Measurements from ENCODE around the gene TCEAL3. TPM values are rescaled to one million over a fixed set of nuclear protein-coding genes. Genes with fewer than 3 reads are reported as not detected.

TCEAL3 gene
- total and polyA plus RNA-seq, 10 of the 15 experiments (the other 5 are each of a cell fraction or from before 2014, with no cell fraction given), result 0.98 to 19.0 (median 11.7) TPM

GRCh38 chrX:103560256-103560655 lies 47.5 kb upstream of the TCEAL3 start:
- no TSS peak for BruUV-seq (replicated peaks)
- H4K20me1 ChIP-seq (ENCODE audit: control insufficient read depth, insufficient read depth), result no peaks in the 10 kb centered on the region
- peak; percentile 38 for FAIRE-seq
- no peak overlapping the region for H3K27ac ChIP-seq (ENCODE audit: control insufficient read depth, insufficient read depth)
- no peak for DNase-seq (ENCODE audit: low read depth, low spot score)
- intact Hi-C loops (cut with micrococcal nuclease; ENCODE audit: unreplicated experiment) (no loop called here), in situ Hi-C loops (cut with MboI) (no loop called here)
- no peak for ATAC-seq
- no peaks in the 10 kb centered on the region for H3K27me3 ChIP-seq (replicated peaks in 1 of 2; ENCODE audit: control insufficient read depth in 2 of 2, insufficient read depth in 2 of 2, low read length in 1 of 2)
- 0% methylated on average over 1 of the region's 1 CpG for WGBS (ENCODE audit: insufficient coverage, insufficient replicate concordance, low lambda C conversion rate, missing lambda C conversion rate)
- no peak overlapping the region for H3K9ac ChIP-seq (ENCODE audit: control insufficient read depth, insufficient read depth, low read length)
- SMC1A ChIA-PET (ENCODE audit: uncharacterized antibody, unreplicated experiment), result interaction anchor here (1.3 to 1.8 kb wide), 2 partner anchors 8 to 27 kb away, joined by 4 to 6 read pairs; no protein-coding TSS in a partner anchor
- H3K36me3 ChIP-seq (ENCODE audit: control insufficient read depth in 2 of 2, insufficient read depth in 2 of 2, low read length in 1 of 2), result no peaks in the 10 kb centered on the region
- no peaks in the 10 kb centered on the region for H3K4me1 ChIP-seq (ENCODE audit: control insufficient read depth, insufficient read depth, low read length)
- no peaks in the 10 kb centered on the region for H3K79me2 ChIP-seq (ENCODE audit: control insufficient read depth, insufficient read depth, low read length)
- POLR2A ChIA-PET, result no interaction called here
- H3K4me3 ChIP-seq, result no peak overlapping the region
- H3K9me3 ChIP-seq (replicated peaks; ENCODE audit: control insufficient read depth, insufficient read depth, low read length), result no peaks in the 10 kb centered on the region
- H3K4me2 ChIP-seq (ENCODE audit: control insufficient read depth, insufficient read depth), result no peak overlapping the region
- no peak for TF ChIP-seq ZNF687 (IDR thresholded peaks at IDR 0.05)
- no peak for TF ChIP-seq ZNF622 (IDR thresholded peaks at IDR 0.05)
- no peak for TF ChIP-seq GABPA (IDR thresholded peaks at IDR 0.05; ENCODE audit: low read depth)
- no peak for TF ChIP-seq POLR2AphosphoS5 (IDR thresholded peaks at IDR 0.05; ENCODE audit: low read length)
- TF ChIP-seq TBL1XR1 (IDR thresholded peaks at IDR 0.05; ENCODE audit: low read depth, low read length), result no peak
- TF ChIP-seq SMARCA5 (IDR thresholded peaks at IDR 0.05), result no peak
- TF ChIP-seq HCFC1 (IDR thresholded peaks at IDR 0.05; ENCODE audit: low read length), result no peak
- no peak for TF ChIP-seq BHLHE40 (IDR thresholded peaks at IDR 0.05; ENCODE audit: borderline replicate concordance in 1 of 2, low read depth in 2 of 2, low read length in 1 of 2)
- no peak for TF ChIP-seq POU2F2 (IDR thresholded peaks at IDR 0.05; ENCODE audit: borderline replicate concordance, low read depth, low read length)
- no peak for TF ChIP-seq NFIC (IDR thresholded peaks at IDR 0.05; ENCODE audit: low read depth, low read length)
- TF ChIP-seq PAX8 (IDR thresholded peaks at IDR 0.05), result no peak
- H2AFZ ChIP-seq (ENCODE audit: control insufficient read depth, low read depth, low read length), result no peak overlapping the region
- RAD21 ChIA-PET (ENCODE audit: unreplicated experiment), result no interaction called here
- CTCF ChIA-PET, result no interaction called here

All from GM12878 (cell line).